Thoracic aorta (tissue), 2 donors: Measurements from ENCODE around the gene SUN1. TPM values are rescaled to one million over a fixed set of nuclear protein-coding genes. Genes with fewer than 3 reads are reported as not detected.
"Not testable (repeated sequence)": the region's sequence is repeated elsewhere in the genome, so short reads cannot be mapped to it uniquely, and the experiment has no call there.

ENCODE experiments used
- ATAC-seq: fragments of 150-250 bp; one replicate; pipeline ENCODE4 v1.8.0; 2017; ENCODE audit warnings: low read depth; ENCODE audit not compliant: insufficient number of reproducible peaks, low FRiP score
- DNase-seq: peaks from one replicate; pipeline ENCODE4 v3.0.0-alpha.2; 2020; ENCODE audit warnings: low spot score
- H3K27ac ChIP-seq, 2 donors: fragments of 200-600 bp; sonication (generic); 1 replicate in 1 of 2; 2 replicates in 1 of 2; pipeline ENCODE4 v1.5.1; 2016; ENCODE audit warnings: mild to moderate bottlenecking in 2 of 2, moderate library complexity in 2 of 2
- H3K27me3 ChIP-seq: fragments of 200-600 bp; sonication (generic); replicated peaks from 2 replicates; pipeline ENCODE4 v1.6.0; 2016; ENCODE audit warnings: mild to moderate bottlenecking; ENCODE audit not compliant: insufficient read depth
- H3K36me3 ChIP-seq: fragments of 200-600 bp; sonication (generic); one replicate; pipeline ENCODE4 v1.5.1; 2016
- H3K4me1 ChIP-seq, 2 donors: fragments of 200-600 bp; sonication (generic); 1 replicate in 1 of 2; 2 replicates in 1 of 2; pipeline versions ENCODE4 v1.5.1 to v1.6.0; 2016; ENCODE audit warnings: low read depth in 2 of 2, mild to moderate bottlenecking in 1 of 2; ENCODE audit not compliant: control insufficient read depth in 1 of 2
- H3K4me3 ChIP-seq: fragments of 200-600 bp; sonication (generic); 2 replicates; pipeline ENCODE4 v1.5.1; 2016; ENCODE audit warnings: mild to moderate bottlenecking
- H3K9me3 ChIP-seq: fragments of 200-600 bp; sonication (generic); 2 replicates; pipeline ENCODE4 v1.5.1; 2016
- CTCF ChIP-seq: fragments of 200-600 bp; sonication (generic); IDR thresholded peaks from one replicate; pipeline ENCODE4 v1.5.1; 2019; ENCODE audit warnings: antibody characterized with exemption
- total RNA-seq, 2 donors: library from RNA; depleted of rRNA; stranded (reverse); fragments of >200 nt; gene quantifications; one replicate each; pipeline versions ENCODE4 v1.1.0 to v1.2.3, GENCODE V29; 2016

SUN1 gene
- total RNA-seq, 2 donors from 2014 or later, result 205 to 319 TPM

GRCh38 chr7:844043-844442, 11.8 kb downstream of the SUN1 start:
- Histone ChIP-seq H3K36me3 (peaks cover 38% of the 10 kb centered on the region), H3K27ac (no peak overlapping the region), H3K4me1 (peaks cover 9 to 24% of the 10 kb centered on the region in 2 donors), H3K9me3 (no peaks in the 10 kb centered on the region), H3K27me3 (no peaks in the 10 kb centered on the region), H3K4me3 (no peak overlapping the region)
- DNase-seq (no peak), ATAC-seq (no peak)
- no peak for TF ChIP-seq CTCF

- no peak overlapping the region for H3K4me3 ChIP-seq
- no peaks in the 10 kb centered on the region for H3K9me3 ChIP-seq
- peaks cover 9 to 24% of the 10 kb centered on the region in 2 donors for H3K4me1 ChIP-seq
- ATAC-seq, result no peak
- H3K27me3 ChIP-seq, result no peaks in the 10 kb centered on the region
- DNase-seq, result no peak
- H3K27ac ChIP-seq, result no peak overlapping the region
- peaks cover 40% of the 10 kb centered on the region for H3K36me3 ChIP-seq
- no peak for TF ChIP-seq CTCF
Measured at GRCh38 chr7:844514-844913, 12.2 kb downstream of the SUN1 start.

GRCh38 chr7:845091-845490, 12.8 kb downstream of the SUN1 start:
- DNase-seq (no peak), ATAC-seq (no peak)
- H3K4me3 ChIP-seq, result no peak overlapping the region
- TF ChIP-seq CTCF, result no peak
- H3K27ac ChIP-seq, result no peak overlapping the region
- H3K4me1 ChIP-seq, result peaks cover 9 to 24% of the 10 kb centered on the region in 2 donors
- H3K36me3 ChIP-seq, result peaks cover 40% of the 10 kb centered on the region
- no peaks in the 10 kb centered on the region for H3K27me3 ChIP-seq
- no peaks in the 10 kb centered on the region for H3K9me3 ChIP-seq

GRCh38 chr7:845731-846130, 13.5 kb downstream of the SUN1 start:
- ATAC-seq (no peak), DNase-seq (no peak)
- TF ChIP-seq CTCF, result no peak
- Histone ChIP-seq H3K4me3 (no peak overlapping the region), H3K9me3 (no peaks in the 10 kb centered on the region), H3K27ac (no peak overlapping the region), H3K36me3 (peaks cover 37% of the 10 kb centered on the region), H3K4me1 (peaks cover 9 to 24% of the 10 kb centered on the region in 2 donors), H3K27me3 (no peaks in the 10 kb centered on the region)

GRCh38 chr7:846958-847650, 14.8 kb downstream of the SUN1 start:
- not testable (repeated sequence) for H3K27me3 ChIP-seq, H3K9me3 ChIP-seq, DNase-seq, ATAC-seq, H3K27ac ChIP-seq, H3K4me3 ChIP-seq
- Histone ChIP-seq H3K4me1 (peaks cover 4 to 12% of the 10 kb centered on the region in 2 donors), H3K36me3 (peaks cover 40% of the 10 kb centered on the region)

- H3K36me3 ChIP-seq, result peaks cover 46% of the 10 kb centered on the region
- ATAC-seq, result not testable (repeated sequence)
Measured at GRCh38 chr7:847728-848127, 15.5 kb downstream of the SUN1 start.

More at GRCh38 chr7:847728-848127, 15.5 kb downstream of the SUN1 start:
- not testable (repeated sequence) for H3K27ac ChIP-seq, H3K9me3 ChIP-seq, DNase-seq, H3K4me3 ChIP-seq, H3K4me1 ChIP-seq, H3K27me3 ChIP-seq
